HG03280 (cell line): ENCODE measurements around the gene MISP3.

ENCODE experiments used
- ATAC-seq: cut with Tn5 transposase; IDR thresholded peaks from one replicate; pipeline ENCODE4 v1.9.1; 2021; ENCODE audit warnings: mild to moderate bottlenecking, moderate library complexity; ENCODE audit not compliant: unreplicated experiment

The MISP3 gene

DNA sequence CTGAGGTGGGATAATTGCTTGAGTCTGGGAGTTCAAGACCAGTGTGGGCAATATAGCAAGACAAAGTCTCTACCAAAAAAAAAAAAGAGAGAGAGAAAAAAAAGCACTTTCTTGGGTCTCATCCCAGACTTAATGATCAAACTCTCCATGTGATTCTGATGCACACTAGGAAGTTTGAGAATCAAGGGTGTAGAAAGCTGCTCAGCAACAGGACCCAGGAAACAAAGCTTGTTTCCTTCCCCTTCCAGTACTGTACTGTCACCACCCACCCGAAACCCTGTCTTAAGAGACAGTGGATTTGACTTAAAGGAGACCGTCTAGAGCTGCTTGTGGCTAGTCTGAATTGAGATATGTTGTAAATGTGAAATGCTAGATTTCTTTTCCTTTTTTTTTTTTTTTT lies 5.8 kb downstream of the MISP3 start:
- ATAC-seq: no peak

DNA sequence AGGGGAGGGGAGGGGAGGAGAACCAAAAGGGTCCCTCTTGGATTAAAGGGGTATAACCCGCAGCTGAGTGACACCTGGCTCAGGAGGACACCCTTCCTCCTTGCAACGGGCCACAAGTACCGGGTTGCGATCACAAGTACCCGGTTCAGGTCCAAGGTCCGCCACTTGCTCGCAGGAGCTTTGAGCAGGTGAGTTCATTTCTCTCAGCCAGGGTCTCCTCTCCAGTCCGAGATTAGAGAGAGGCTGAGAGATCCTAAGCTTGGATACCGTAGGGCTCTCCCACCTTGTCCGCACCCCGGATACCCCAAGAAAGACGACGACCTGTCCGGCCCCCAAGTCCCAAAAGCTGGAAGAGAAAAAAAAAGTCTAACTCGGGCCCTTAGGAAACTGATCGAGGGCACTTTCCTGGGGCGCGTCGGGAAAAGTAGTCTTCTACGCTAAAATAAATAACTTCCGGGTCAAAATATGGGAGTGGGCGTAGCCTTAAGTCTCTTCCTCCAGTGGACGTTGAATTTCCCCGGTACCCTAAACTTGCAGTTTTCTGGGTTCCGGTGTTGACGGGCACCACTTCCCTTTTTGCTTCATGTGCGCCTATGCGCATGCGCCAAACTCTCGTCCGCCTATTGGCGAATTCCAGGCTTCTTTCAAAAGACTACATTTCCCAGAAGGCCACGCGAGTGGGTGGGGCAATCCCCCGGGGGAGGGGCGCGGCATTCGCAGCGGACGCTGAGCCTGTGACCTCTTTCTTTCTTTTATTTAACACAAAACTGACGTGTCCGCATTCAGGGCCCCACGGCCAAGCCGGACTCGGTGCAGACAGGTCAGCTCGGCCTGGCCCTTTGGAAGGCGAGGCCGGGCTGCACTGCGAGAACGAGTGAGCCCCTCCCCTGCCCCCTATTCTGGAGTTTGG lies 8.6 kb downstream of the MISP3 start:
- ATAC-seq: peak; percentile 87

DNA sequence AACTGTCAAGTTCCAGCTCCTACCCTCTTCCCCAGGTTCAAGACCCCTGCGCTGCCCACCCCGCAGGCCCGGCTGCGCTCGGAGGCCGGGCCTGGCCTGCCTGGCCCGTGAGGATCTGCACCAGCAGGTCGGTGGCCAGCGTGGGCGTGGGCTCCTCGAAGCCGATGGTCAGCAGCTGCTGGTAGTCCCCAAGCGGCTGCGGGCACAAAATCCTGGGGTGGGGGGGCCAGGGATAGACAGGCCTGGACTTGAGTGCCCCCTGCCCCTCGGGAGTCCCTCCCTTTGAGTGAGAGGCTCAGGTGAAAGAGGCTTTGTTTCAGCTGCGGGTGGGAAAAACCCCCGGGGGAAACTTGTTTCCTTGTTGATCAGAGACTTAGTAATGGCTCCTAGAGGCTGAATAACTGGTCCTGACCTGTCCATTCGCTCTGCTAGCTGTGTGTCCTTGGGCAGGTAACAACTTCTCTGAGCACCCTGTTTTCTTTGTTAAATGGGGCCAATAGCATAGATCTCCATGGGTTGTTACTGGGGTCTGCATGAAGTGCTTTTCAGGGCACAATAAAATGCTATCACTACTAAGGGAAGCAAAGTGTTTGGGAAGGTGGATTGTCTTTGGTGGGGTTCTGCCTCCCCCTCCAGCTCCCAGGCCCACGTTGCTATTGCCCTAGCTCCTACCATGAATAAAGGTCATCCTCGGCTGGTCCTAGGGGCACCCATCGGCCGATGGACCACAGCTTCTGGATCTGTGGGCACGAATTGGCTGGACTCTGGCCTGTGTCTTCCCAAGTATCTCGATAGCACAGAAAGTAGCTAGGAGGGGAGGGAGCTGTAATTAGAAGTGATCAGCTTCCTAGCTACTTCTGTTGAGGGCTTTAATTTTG lies 9.4 kb downstream of the MISP3 start:
- no peak for ATAC-seq

DNA sequence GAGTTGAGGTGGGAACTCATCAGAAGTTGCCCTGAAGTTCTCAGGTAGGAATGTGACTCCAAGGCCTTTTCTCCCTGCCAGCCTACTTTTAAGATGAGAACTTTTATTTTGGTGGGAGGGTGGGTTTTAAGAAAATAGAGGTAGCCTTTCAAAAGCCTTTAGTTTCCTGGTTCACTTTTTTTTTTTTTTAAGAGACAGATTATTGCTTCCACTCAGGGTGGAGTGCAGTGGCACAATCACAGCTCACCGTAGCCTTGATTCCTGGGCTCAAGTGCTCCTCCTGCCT lies 10.0 kb downstream of the MISP3 start:
- ATAC-seq: no peak

DNA sequence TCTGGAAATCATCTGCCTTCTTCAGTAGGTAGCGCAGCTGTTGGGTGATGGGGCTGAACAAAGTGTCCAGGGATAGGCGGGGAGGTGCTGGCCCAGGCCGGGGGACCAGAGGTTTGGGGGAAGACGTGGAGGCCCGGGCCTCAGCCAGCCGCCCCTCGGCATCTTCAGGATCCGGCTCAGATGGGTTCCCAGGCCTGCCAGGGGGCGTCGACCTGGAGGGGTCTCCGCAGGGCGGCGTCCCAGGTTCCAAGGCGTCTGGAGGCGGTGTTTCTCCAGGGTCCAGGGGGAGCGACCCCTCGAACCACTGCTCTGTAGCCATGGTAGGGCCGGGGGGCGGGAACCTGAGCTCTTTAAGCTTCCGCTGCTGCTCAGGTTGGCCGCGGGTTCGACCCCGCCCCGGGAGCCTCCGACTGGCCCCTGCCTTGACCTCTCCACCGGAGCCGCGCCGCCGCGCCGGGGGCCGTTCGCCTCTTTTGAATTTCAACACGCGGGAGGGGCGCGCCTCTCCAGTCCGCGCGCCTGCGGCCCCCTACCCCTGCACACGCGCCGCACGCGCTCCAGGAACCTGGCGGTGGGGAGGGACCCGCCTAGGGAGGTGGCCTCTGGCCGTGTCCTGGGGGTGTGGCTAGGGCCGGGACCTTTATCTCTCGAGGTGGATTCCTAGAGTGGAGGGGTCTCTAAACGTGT lies 12.9 kb downstream of the MISP3 start, which contains the start of gene C19orf67:
TSS of gene C19orf67 (minus strand) at position 475 of the 687 bp plus-strand sequence. CDS start at position 319, 156 bp downstream.
- no peak for ATAC-seq

DNA sequence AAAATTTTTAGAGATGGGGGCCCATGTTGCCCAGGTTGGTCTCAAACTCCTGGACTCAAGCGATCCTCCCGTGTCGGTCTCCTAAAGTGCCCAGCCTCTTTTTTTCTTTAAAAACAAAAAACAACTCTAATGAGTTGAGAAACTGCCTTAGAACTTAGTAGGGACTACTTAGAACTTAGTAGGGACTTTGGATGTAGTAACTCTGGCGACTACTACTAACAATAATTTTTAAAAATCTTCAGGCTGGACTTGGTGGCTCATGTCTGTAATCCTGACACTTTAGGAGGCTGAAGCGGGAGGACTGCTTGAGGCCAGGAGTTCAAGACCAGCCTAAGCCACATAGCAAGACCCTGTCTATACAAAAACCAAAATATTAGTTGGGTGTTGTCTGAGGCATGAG lies 13.5 kb downstream of the MISP3 start:
- no peak for ATAC-seq

DNA sequence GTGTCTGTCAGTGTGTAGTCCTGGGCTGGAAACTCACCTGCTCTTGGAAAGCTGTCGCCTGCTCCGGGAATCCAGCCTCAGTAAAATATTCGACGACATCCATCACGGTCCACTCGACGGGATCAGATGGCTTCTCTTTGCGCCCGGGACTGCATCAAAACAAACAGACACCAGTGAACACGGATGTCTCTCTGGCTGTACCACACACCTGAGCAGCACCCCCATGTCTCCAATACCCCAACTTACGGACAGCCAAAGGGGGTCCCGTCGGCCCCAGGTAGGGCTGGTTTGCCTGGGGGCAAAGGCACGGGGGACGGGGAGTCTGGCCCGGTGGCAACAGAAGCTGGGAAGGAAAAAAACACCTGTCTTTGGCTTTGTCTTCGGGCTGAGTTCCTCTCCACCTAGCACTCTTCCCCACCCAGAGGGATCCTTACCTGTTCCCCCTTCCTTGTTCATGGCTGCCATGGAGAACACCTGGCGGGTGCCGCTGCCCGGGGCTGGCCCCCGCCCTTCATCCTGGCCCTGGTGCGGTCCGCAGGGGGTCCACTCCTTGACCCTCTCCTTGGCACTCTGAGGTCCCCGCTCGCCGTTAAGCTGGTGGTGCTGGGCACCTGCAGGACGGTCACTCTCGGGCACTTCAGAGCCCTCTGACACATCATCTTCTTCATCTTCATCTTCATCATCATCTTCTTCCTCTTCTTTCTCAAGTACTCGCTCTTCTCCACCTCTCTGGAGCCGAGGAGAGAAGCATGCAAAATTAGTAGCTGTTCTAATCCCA lies 16.2 kb downstream of the MISP3 start:
- ATAC-seq: no peak

DNA sequence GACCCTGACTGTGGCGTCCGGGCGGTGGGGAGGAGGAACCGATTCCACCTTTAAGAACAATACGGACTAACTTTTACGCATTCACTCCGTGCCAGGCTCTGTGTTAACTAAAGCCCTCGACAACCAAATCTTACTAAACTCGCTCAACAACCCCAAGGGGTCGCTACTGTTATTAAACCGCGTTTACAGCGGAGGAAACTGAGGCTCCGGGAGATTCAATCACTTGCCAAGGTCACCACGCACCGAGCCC lies 16.8 kb downstream of the MISP3 start:
- no peak for ATAC-seq

DNA sequence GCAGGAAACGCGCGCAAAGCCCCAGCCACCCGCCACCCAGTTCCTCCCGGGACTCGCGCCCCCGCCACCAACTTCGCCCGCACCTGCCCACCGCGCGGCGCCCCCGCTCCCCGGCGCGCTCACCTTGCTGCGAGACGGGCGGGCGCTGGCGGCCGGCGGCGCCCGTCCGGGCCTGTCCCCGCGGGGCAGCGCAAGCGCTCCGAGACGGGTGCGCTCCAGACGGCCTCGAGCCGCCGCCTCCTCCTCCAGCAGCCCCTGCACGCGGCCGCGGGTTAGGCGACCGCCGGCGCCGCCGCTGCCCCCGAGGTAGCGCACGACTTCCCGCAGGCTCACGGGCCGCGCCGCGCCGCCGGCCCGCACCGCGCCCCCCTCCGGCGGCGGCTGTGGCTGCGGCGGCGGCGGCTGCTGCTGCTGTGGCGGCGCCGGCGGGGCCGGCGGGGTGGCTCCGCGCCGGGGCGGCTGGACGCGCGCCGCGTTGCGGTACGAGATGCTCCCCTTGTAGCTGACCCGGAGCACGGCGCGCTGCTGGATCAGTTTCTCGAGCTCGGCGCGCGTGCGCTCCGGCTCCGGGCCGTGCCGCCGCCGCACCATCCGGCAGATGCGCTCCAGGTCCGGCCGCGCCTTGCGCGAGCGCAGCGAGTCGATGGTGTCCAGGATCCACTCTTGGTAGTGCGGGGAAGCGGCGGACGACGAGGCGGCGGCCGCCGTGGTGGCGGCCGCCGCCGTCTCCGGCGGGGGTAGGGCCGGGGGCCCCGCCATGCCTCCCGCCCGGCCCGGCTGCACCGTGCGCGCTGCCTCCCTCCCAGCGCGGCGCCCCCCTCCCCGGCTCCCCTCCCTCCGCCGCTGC lies 17.3 kb downstream of the MISP3 start:
- no peak for ATAC-seq

DNA sequence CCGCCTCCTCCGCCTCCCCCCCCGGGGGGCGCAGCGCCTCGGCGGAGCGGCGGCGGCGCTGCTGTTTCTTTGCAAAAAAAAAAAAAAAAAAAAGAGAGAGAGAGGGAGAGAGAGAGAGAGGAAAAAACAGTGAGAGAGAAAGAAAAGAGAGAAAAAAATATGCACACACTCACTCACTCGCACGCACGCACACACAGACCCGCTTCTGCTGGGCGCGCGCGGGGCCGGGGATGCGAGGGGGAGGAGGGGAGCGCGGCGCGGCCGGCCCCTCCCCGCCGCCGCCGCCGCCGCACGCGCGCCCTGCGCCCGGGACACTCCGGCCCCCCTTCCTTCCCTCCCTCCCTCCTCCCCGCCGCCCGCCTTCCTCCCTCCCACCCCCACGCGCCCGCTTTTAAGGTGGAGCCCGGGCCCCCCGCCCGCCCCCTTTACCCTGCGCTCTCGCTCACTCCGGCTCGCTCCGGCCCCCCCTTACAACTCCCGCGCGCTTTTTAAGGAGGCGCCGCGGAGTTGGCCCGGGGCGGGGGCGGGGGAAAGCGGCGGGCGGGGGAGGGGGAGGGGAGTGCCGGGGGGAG lies 18.0 kb downstream of the MISP3 start, which contains the start of gene SAMD1:
TSS of gene SAMD1 (minus strand) at position 243 of the 572 bp plus-strand sequence.
- peak; percentile 42 for ATAC-seq

DNA sequence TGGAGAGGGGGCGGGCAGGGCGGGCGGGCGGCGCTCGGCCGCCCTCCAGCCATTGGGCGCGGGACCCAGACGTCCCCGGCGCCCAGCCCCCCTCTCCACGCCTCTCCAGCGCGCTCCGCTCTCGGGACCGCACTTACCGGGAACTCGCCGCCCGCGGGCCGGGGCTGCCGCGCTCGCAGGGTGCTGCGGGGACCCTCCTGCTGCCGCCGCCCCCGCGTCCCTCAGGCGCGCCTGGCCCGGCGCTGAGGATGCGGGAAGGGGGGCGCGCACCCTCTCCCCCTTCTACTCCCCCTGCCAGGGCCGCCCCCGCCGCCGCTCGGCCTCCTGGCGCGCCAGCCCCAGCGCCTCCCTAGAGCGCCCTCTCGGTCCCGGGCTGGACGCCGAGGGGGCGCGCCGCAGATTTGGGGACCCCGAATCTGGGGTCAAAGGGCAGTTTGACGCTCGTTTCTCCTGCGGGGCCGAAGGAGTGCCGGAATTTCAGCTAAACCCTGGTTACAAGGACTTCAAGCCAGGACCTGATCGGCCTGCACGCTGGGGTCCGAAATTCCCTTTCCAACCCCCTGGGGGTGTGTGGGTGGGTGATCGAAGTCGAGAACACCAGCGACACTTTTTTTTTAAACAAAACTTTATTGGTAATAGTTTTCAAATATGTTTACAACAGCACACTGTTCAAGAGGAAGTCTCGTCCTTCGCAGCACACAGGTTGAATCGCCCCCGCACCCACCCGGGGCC lies 18.7 kb downstream of the MISP3 start:
- peak; percentile 58 for ATAC-seq

DNA sequence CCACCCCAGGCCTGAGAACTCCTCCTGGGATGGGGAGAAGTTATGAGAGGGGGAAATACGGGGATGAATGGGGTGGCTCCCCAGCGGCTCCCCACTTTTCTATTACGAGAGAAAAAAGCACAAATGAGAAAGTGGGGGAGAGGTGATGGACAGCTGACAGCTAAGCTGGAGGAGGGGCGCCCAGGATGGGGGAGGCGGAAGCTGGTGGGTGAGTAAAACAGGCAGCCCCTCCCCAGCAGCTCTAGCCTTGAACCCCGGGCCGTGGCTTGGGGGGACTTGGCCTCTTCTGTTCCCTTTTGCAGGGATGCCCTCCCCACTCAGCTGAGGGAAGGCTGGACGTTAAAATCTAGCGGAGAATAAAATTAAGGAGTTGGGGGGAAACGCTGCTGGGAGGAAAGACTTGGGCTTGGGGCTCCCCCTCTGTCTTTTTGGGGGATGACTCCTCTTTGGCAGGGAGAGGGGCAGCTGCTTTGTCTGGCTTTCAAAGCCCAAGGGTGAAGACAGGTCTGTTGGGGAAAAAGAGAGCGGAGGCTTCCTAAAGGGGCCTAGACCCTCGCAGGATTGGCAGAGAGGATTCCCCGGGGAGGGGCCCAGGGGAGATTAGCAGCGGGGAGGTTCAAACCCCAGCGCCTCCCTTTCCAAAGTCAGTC lies 19.4 kb downstream of the MISP3 start:
- peak; percentile 13 for ATAC-seq

DNA sequence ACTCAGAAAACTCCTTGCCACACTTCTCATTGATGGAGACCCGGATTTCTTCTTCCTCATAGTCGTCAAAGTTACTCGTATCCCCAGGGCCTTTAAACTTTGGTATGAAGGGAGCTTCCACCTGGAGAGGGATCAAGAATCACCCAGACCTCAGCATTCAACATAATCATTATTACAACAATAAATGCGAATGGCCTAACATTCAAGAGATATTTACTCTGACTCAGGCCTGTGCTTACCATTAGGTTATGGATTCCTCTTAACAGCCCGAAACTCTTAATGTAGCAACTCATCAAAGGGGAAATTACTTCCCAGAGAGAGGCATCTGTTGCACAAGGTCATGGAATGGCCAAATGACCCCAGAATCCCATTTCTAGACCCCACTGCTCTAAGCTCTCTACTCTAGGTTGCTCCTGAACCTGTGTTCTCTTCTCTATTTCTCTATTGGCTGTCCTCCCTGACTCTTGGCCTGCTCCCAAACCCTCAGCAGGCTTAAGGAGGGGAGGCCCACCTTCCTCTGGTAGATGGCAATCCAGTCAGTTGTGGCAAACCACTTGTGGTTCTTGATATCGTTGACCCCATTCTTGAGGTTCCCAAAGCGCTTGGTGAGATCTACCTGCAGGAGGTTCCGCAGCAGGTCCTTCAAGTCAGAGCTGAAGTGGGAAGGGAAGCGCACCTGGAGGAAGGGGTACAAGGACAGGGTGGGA lies 20.7 kb downstream of the MISP3 start:
- ATAC-seq: no peak

DNA sequence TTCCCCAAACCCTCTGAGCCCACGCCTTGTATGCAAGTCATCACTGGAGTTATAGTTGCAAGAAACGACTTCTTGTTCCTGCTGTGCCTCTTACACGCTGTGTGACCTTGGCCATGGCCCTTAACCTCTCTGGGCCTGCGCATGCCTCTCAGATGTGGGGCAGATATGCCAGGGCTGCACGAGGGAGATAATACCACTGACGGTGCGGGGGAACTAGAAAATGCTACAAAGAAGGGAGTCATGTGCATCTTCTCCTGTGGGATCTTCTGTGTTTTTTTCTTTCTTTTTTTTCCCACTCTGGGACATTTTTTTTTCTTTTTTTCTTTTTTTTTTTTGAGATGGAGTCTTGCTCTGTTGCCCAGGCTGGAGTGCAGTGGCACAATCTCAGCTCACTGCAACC lies 22.3 kb downstream of the MISP3 start:
- ATAC-seq: no peak

DNA sequence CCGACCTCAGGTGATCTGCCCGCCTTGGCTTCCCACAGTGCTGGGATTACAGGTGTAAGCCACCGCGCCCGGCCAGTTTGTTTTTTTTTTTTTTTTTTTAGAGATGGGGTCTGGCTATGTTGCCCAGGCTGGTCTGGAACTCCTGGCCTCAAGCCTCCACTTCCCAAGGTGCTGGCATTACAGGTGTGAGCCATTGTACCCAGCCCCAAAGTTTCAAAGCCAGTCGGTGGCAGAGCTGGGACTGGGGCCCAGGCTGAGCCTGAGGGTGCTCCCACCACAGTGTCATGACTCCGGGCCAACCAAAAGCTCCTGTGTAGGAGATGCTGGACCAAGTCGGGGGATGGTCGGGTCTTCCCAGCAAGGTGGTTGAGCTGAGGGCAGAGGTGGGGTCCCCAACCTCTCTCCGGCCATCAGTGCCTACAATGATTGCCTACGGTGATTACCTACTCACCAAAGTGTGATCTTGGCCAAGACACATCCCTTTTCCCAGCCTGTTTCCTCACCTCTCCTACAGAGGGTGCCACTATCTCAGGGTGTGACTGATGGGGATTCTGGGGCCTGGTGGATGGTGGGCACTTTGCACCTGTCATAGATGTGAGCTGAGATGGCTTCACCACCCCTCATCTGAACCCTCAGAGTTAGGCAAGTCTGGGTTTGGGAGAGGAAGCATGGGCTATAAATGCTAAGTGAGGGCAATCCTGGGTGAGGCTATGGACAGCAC lies 23.8 kb downstream of the MISP3 start:
- no peak for ATAC-seq

DNA sequence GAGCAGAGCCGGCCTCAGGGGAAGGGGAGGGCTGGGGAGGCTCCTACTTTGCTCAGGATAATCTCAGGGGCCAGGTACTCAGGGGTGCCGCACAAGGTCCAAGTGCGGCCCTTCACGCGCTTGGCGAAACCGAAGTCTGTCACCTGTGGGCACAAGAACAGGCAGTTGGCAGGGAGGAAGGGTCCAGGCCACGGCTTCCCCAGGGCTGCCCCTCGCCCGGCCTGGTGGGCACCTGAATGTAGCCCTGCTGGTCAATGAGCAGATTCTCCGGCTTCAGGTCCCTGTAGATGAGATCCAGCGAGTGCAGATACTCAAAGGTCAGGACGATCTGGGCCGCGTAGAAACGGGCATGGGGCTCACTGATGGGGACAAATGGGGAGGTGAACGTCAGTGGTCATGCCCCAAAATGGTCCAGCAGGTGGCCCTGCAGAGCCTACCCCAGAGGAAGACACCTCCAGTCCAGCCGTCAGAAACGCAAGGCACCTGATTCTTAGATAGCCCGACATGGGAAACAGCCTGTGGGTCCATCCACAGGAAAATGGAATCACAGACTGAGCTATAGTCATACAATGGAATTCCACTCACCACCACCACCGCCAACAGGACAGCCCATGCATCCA lies 25.1 kb downstream of the MISP3 start:
- ATAC-seq: no peak
